IMR-90 (cell line): ENCODE measurements around the gene PNKD. TPM values are rescaled to one million over a fixed set of nuclear protein-coding genes. Genes with fewer than 3 reads are reported as not detected.
A peak's percentile ranks its signal among the peaks of the same experiment; 100 is the strongest.

ENCODE experiments used
- ATAC-seq: fragments of 200-7000 bp; cut with Tn5 transposase; 2 replicates; pipeline ENCODE4 v1.9.1; 2020; ENCODE audit warnings: low read depth, mild to moderate bottlenecking, moderate library complexity
- BruUV-seq: library from RNA; stranded (reverse); fragments of 400-500 nt; replicated peaks from 2 replicates; lab custom pipeline; 2021; lab: Mats Ljungman, UMichigan
- CTCF ChIA-PET: fragments of 300-600 bp; formaldehyde crosslinking; extraction: SDS; loops from one replicate; lab custom pipeline; 2021; ENCODE audit warnings: antibody characterized with exemption; lab: Yijun Ruan, JAX
- POLR2A ChIA-PET: fragments of 300-600 bp; sonication (Branson Sonifier 250); formaldehyde crosslinking; loops from one replicate; lab custom pipeline; 2022; ENCODE audit warnings: antibody characterized with exemption; ENCODE audit not compliant: unreplicated experiment; lab: Charles Lee
- DNase-seq: peaks from one replicate; pipeline ENCODE4 v3.0.0; 2013
- H2AFZ ChIP-seq: replicated peaks from 2 replicates; pipeline ENCODE3; 2013; ENCODE audit warnings: low read length, mild to moderate bottlenecking; ENCODE audit not compliant: poor library complexity
- H2AK5ac ChIP-seq: 2 replicates; pipeline ENCODE4 v1.6.1; 2013; ENCODE audit warnings: low read depth, low read length, inconsistent platforms
- H2AK9ac ChIP-seq: replicated peaks from 2 replicates; pipeline ENCODE3; 2013; ENCODE audit warnings: mild to moderate bottlenecking, low read depth, low read length, moderate library complexity; ENCODE audit not compliant: poor library complexity
- H2BK120ac ChIP-seq: 2 replicates; pipeline ENCODE4 v1.6.1; 2013; ENCODE audit warnings: low read depth, low read length, inconsistent platforms
- H2BK15ac ChIP-seq: 3 replicates; pipeline ENCODE4 v1.6.1; 2013; ENCODE audit warnings: low read depth, low read length, inconsistent platforms
- H2BK20ac ChIP-seq: 2 replicates; pipeline ENCODE4 v1.6.1; 2013; ENCODE audit warnings: low read depth, mild to moderate bottlenecking, inconsistent platforms, low read length, moderate library complexity
- H2BK5ac ChIP-seq: 2 replicates; pipeline ENCODE4 v1.6.1; 2013; ENCODE audit warnings: mild to moderate bottlenecking, low read depth, low read length, inconsistent platforms; ENCODE audit not compliant: poor library complexity, severe bottlenecking
- H3K14ac ChIP-seq: replicated peaks from 2 replicates; pipeline ENCODE4 v1.6.1; 2013; ENCODE audit warnings: low read depth, low read length, inconsistent platforms
- H3K18ac ChIP-seq: 2 replicates; pipeline ENCODE4 v1.6.1; 2013; ENCODE audit warnings: low read depth, low read length, control low read depth
- H3K23ac ChIP-seq: 2 replicates; pipeline ENCODE4 v1.6.1; 2013; ENCODE audit warnings: low read depth, low read length, inconsistent platforms
- H3K27ac ChIP-seq: 2 replicates; pipeline ENCODE4 v1.5.1; 2013; ENCODE audit warnings: mild to moderate bottlenecking, control low read depth, low read length; ENCODE audit not compliant: insufficient read depth
- H3K27me3 ChIP-seq: 2 replicates; pipeline ENCODE4 v1.6.1; 2013; ENCODE audit warnings: low read length; ENCODE audit not compliant: control insufficient read depth, insufficient read depth
- H3K36me3 ChIP-seq: 2 replicates; pipeline ENCODE4 v1.6.1; 2013; ENCODE audit warnings: low read length, mixed read lengths; ENCODE audit not compliant: control insufficient read depth, insufficient read depth
- H3K4ac ChIP-seq: 2 replicates; pipeline ENCODE4 v1.6.1; 2013; ENCODE audit warnings: low read depth, low read length, inconsistent platforms
- H3K4me1 ChIP-seq: 2 replicates; pipeline ENCODE4 v1.6.1; 2013; ENCODE audit warnings: low read length, mixed read lengths; ENCODE audit not compliant: control insufficient read depth, insufficient read depth
- H3K4me2 ChIP-seq: 2 replicates; pipeline ENCODE4 v1.6.1; 2013; ENCODE audit warnings: low read depth, mild to moderate bottlenecking, control low read depth, low read length, moderate library complexity
- H3K4me3 ChIP-seq: 2 replicates; pipeline ENCODE4 v1.5.1; 2013; ENCODE audit warnings: low read depth, mild to moderate bottlenecking, control low read depth, low read length, moderate library complexity; ENCODE audit not compliant: insufficient read depth
- H3K56ac ChIP-seq: 2 replicates; pipeline ENCODE4 v1.6.1; 2013; ENCODE audit warnings: low read length, inconsistent platforms; ENCODE audit not compliant: insufficient read depth; ENCODE audit errors: extremely low read depth
- H3K79me1 ChIP-seq, 2 experiments: 2 replicates each; pipeline ENCODE4 v1.6.1; 2013; ENCODE audit warnings: low read length in 2 of 2, inconsistent platforms in 1 of 2, low read depth in 1 of 2
- H3K9ac ChIP-seq: 2 replicates; pipeline ENCODE4 v1.6.1; 2013; ENCODE audit warnings: low read depth, low read length, control low read depth
- H3K9me1 ChIP-seq: 2 replicates; pipeline ENCODE4 v1.6.1; 2013; ENCODE audit warnings: low read length, inconsistent platforms; ENCODE audit not compliant: insufficient read depth
- H3K9me3 ChIP-seq: 2 replicates; pipeline ENCODE4 v1.6.1; 2013; ENCODE audit warnings: low read length; ENCODE audit not compliant: control insufficient read depth, insufficient read depth
- H4K20me1 ChIP-seq: 2 replicates; pipeline ENCODE4 v1.6.1; 2013; ENCODE audit warnings: low read length, inconsistent platforms; ENCODE audit not compliant: insufficient read depth
- H4K5ac ChIP-seq: 2 replicates; pipeline ENCODE4 v1.6.1; 2013; ENCODE audit warnings: mild to moderate bottlenecking, low read depth, low read length, control low read depth
- H4K8ac ChIP-seq, 2 experiments: 2 replicates each; pipeline ENCODE4 v1.6.1; 2013; ENCODE audit warnings: low read depth in 2 of 2, low read length in 2 of 2, control low read depth in 1 of 2, inconsistent platforms in 1 of 2
- H4K91ac ChIP-seq: 2 replicates; pipeline ENCODE4 v1.6.1; 2013; ENCODE audit warnings: low read depth, low read length, inconsistent platforms; ENCODE audit not compliant: insufficient read depth
- BHLHE40 ChIP-seq: fragments of 150-350 bp; IDR thresholded peaks from 2 replicates; pipeline ENCODE4 v1.6.1; 2016; ENCODE audit warnings: mild to moderate bottlenecking, low read depth, low read length
- CHD1 ChIP-seq: IDR thresholded peaks from 2 replicates; pipeline ENCODE4 v1.6.1; 2012; ENCODE audit warnings: low read depth, low read length, improper control_type of control experiment
- MAZ ChIP-seq: IDR thresholded peaks from 2 replicates; pipeline ENCODE4 v1.6.1; 2012; ENCODE audit warnings: low read depth, mild to moderate bottlenecking, low read length, improper control_type of control experiment, moderate library complexity, borderline replicate concordance
- MXI1 ChIP-seq: IDR thresholded peaks from 2 replicates; pipeline ENCODE4 v1.6.1; 2012; ENCODE audit warnings: low read depth, mild to moderate bottlenecking, low read length, moderate library complexity, borderline replicate concordance
- WGBS, 2 experiments: methylation state at CpG; one replicate each; pipeline versions ENCODE4 v1.1.5 to v1.1.7; 2013; ENCODE audit warnings: missing lambda C conversion rate in 2 of 2; ENCODE audit not compliant: insufficient read length in 1 of 2; ENCODE audit errors: extremely low coverage in 2 of 2; 5-methylcytosine and 5-hydroxymethylcytosine counted together
- dilution Hi-C: fragments of 300-500 bp; cut with HindIII; formaldehyde crosslinking; loops from one replicate; pipeline ENCODE4 v1.14.3; 2018; ENCODE audit warnings: low sequenced_read_pairs; ENCODE audit not compliant: unreplicated experiment
- in situ Hi-C: fragments of 300-500 bp; cut with MboI; formaldehyde crosslinking; loops from 3 replicates; pipeline ENCODE4 v1.14.3; 2019; ENCODE audit warnings: low sequenced_read_pairs, inconsistent platforms, mixed read lengths
- intact Hi-C: fragments of 100-400 bp; cut with micrococcal nuclease; formaldehyde crosslinking; loops from 2 replicates; pipeline ENCODE4 v1.10.0; 2022
- polyA plus RNA-seq, 3 experiments: library from polyadenylated mRNA; depleted of rRNA; stranded (reverse); fragments of >200 nt; gene quantifications; 2 replicates each; pipeline ENCODE4 v1.2.3, GENCODE V29; 2012; ENCODE audit warnings: low replicate concordance in 1 of 3
- total RNA-seq: library from RNA; depleted of rRNA; stranded (reverse); fragments of >200 nt; gene quantifications from 2 replicates; pipeline ENCODE4 v1.2.3, GENCODE V29; 2012

PNKD gene
- total and polyA plus RNA-seq, 2 of the 4 experiments (the other 2 are of a cell fraction) = 19.2 to 68.5 TPM

- H3K9me1 ChIP-seq = peaks cover 4% of the 10 kb centered on the region
- H4K8ac ChIP-seq = peak overlapping the region; percentile 60 to 66; a peak in 2 of 4 replicates
- H4K5ac ChIP-seq = no peak overlapping the region
- no peak overlapping the region for H2BK20ac ChIP-seq
- ChIA-PET CTCF (interaction anchor here (1.1 kb wide), 1 partner anchor 11 kb away, joined by 3 read pairs; no protein-coding TSS in a partner anchor), POLR2A (interaction anchor here (0.6 kb wide), 1 partner anchor 78 kb away, joined by 3 read pairs; no protein-coding TSS in a partner anchor)
- no peak overlapping the region for H3K18ac ChIP-seq
- peak overlapping the region; percentile 59 for H3K27ac ChIP-seq
- 2% methylated on average over 22 of the region's 69 CpGs; no CpG with 5 or more reads in 1 of the 2 experiments for WGBS, 2 experiments
- H3K4me1 ChIP-seq = peaks cover 10% of the 10 kb centered on the region
- H3K9ac ChIP-seq = peak overlapping the region; percentile 39
- 0 out of 2 replicates have a peak overlapping the region, but pooled peaks have one; percentile 25 for H2BK120ac ChIP-seq
- BruUV-seq = no TSS peak
- peak overlapping the region; percentile 55 for H3K4me2 ChIP-seq
- peak overlapping the region; percentile 80 for H2AK9ac ChIP-seq
- H4K20me1 ChIP-seq = no peaks in the 10 kb centered on the region
- intact Hi-C loops (loop anchor here (2.0 kb wide), 1 partner anchor 20 kb away; no protein-coding TSS in a partner anchor), dilution Hi-C loops (no loop called here), in situ Hi-C loops (no loop called here)
- H4K91ac ChIP-seq = no peak overlapping the region
- H2BK15ac ChIP-seq = no peak overlapping the region
- H3K23ac ChIP-seq = no peak overlapping the region
- peak overlapping the region; percentile 77 for H3K4me3 ChIP-seq
- H3K56ac ChIP-seq = no peak overlapping the region
- peak; percentile 54 for DNase-seq
- no peaks in the 10 kb centered on the region for H3K27me3 ChIP-seq
- H2BK5ac ChIP-seq = peak overlapping the region; percentile 63
- peak overlapping the region; percentile 89 for H2AFZ ChIP-seq
- TF ChIP-seq MXI1 (peak; percentile 89), CHD1 (no peak), MAZ (peak; percentile 28; the same call in 1 of the 2 replicates), BHLHE40 (peak; percentile 65)
- H3K4ac ChIP-seq = peak overlapping the region; percentile 45
- H3K14ac ChIP-seq = peak overlapping the region; percentile 6; the same call in 1 of the 2 replicates
- peak; percentile 87 for ATAC-seq
- H3K36me3 ChIP-seq = no peaks in the 10 kb centered on the region
- H2AK5ac ChIP-seq = no peak overlapping the region; the same call in 1 of the 2 replicates
- H3K9me3 ChIP-seq = no peaks in the 10 kb centered on the region
- H3K79me1 ChIP-seq = no peaks in the 10 kb centered on the region
Observed at GRCh38 chr2:218322768-218323525, 52.6 kb downstream of the PNKD start.
